Measurements from ENCODE around the gene CEP41.
"Not testable (repeated sequence)": the region's sequence is repeated elsewhere in the genome, so short reads cannot be mapped to it uniquely, and the experiment has no call there.

CEP41 gene

DNA sequence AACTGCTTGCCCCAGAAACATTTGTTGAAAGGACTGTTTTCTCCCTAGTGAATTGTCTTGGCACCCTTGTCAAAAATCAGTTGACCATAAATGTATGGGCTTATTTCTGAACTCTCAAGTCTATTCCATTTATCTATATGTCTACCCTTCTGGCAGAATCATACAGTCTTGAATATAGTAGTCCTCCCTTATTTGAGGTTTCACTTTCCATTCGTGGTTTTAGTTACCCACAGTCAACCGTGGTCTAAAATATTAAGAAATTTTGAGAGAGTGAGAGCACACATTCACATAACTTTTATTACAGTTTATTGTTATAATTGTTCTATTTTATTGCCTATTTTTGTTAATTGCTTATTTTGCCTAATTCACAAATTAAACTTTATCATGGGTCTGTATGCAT is 17.4 kb upstream of the CEP41 start:
- no peak for DNase-seq

DNA sequence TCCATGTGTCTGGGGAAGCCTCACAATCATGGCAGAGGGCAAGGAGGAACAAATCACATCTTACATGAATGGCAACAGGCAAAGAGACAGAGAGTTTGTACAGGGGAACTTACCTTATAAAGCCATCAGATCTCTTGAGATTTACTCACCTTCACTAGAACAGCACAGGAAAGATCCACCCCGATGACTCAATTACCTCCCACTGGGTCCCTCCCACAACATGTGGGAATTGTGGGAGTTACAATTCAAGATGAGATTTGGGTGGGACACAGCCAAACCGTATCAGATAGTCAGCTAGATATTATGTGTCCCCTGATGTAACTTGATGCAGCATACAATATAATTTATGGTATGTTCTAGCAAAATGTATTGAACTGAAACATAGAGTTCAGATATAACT is 14.1 kb upstream of the CEP41 start:
- DNase-seq, result no peak

DNA sequence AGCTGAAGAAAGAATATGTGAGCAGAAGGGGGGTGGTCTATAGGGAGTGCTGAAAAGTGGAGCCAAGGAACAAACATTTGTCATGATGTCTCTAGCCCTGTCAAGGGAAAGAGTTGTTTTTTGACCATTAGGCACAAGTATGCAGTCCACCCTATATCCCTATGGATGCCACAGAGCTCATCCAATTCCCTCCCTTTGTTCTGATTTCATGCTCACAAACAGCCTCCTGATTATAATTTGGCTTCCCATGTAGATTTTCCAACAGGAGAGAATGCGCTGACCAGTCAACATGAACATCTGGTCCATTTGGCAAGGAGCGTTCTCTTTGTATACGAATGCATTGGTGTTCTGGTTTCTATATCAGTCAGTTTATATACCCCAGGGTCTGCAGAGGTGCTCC is 12.1 kb upstream of the CEP41 start:
- DNase-seq, result no peak

DNA sequence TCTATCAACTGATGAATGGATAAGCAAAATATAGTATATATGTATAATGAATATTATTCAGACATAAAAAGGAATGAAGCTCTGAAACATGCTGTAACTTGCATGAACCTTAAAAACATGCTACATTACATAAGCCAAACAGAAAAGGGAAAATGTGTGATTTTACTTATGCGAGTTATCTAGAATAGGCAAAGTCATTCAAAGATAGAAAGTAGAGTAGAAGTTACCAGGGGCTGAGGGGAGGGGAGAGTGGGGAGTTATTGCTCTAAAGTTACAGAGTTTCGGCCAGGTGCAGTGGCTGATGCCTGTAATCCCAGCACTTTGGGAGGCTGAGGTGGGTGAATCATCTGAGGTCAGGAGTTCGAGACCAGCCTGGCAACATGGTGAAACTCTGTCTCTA is 10.5 kb upstream of the CEP41 start:
- DNase-seq, result not testable (repeated sequence)

DNA sequence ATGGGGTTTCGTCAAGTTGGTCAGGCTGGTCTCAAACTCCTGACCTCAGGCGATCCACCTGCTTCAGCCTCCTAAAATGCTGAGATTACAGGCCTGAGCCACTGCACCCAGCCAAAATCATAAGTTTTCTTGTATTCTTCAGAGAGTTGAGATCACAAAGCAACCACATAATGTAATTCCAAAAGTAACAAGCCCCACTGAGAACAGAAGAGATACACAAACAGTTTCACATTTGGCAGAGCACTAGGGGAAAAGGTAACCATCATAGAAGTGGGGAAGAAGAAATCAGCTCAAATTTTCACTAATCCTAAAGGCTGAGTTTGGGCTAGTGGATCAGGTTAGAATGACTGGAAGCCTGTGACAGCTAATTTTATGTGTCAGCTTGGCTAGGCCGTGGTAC is 5.4 kb upstream of the CEP41 start:
- no peak for DNase-seq

DNA sequence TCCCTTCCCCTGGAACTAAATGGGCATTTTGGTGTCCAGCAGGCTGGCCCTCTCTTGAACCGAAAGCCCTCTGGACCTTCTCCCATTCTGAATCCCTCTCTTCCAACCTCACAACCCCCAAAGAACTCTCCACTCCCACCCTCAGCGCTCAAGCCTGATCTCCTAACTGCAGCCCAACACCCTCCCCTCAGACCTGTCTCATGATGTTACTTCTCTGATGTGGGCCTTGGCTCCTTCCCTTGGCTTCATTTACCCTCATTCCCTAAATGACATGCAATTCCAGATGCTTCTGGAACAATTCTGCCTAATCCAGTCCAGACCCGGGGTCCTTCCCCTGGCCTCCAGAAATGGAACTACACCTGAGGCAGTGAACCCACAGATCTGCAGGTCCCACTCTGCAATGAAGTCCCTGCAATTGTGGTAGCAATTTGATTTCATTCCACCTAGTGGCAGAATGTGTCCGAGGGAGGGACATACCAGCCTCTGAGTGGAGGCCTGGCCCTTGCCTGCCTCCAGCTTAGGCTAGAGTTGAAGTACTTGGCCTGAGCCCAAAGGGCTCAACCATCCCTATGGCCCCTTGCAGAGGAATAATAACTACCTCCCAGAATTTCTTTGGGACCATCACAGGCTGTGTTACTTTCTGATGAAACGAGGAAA is 4.1 kb upstream of the CEP41 start:
- DNase-seq, result no peak

DNA sequence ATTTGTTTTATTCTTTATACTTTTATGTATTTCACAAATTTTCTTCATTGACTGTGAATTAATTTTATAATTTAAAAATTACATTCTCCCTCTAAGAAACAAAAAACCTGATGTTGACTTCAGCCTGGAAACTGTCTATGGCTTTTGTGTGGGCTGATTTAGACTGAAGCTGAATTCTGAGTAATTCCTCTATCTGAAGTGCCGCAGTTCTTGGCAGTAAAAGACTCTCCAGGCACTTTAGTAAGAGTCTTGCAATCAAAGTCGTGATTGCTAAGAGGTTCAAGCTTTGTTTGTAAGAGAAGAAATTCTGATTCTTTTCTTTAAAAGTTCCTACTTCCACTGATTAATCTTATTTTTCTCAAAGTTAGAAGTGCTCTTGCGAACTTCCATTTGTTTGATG is 3.4 kb upstream of the CEP41 start:
- no peak for DNase-seq

DNA sequence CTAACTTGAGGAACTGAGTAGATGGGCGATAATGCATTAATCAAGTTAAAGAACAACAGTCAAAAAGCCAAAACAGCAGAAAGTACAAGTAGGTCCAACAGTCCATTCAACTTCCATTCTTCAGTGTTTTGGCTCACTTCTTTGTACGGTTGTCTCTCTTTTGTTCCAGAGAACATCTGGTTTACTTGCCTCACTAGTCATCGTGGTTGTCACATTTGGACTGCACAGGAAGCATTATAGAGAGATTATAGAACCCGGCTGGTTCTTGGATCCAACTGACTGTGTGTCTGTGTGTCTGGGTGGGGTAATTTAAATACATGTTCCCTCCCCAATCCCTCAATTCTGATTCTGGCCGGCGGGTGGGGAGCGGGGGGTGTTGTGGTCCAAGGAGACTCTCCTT is 1.8 kb upstream of the CEP41 start:
- DNase-seq, result no peak

DNA sequence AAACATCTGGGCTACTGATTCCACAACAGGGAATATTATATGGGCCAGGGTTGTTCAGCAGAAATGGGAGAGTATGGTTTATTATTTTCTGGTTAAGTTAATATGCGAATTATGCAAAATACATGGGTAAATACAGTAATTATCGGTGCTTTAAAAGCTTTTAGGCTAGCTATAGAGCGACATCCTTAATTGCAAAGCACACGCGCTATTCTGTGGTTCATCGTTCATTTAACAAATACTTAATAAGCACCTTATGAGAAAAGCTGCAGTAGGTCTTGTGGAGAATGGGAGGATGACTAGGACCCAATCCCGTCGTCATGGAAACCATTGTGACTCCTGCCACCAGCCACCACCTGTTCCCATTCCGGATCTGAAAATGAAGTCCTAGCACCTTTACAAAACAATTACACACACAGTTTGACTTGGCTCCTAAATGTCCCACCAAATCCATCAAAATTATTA is 623 bp upstream of the CEP41 start:
- DNase-seq, result no peak

DNA sequence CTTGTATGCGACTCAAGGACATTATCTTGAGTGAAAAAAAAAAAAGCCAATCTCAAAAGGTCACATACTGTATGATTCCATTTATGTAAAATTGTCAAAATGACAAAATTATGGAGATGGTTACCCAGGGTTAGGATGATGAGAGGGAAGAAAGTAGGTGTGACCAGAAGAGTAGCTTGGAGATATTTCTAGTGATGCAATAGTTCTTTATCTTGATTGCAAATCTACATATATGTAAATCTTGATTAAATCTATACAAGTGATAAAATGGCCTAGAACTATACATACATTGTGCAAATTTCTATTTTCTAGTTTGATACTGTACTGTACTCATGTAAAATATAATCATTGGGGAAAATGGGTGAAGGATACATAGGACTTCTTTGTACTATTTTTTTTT is 4.6 kb downstream of the CEP41 start:
- no peak for DNase-seq

DNA sequence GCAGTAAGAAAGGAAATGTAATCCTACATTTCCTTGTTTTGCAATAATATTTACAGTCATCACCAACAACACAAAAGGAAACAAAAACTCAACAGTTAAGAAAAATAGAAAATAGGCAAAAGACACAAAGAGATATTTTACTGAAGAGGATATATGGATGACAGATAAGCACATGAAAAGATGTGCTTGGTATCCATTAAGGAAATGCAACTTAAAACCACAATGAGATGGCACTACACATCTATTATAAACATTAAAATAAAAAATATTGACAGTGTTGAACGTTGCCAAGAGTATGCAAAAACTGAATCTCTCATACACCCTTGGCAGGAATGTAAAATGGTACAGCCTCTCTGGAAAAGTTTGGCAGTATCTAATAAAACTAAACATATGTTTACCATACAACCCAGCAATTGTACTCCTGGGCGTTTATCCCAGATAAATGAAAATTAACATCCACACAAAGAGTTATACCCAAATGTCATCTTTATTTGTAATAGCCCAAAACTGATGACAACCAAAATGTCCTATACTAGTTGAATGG is 5.4 kb downstream of the CEP41 start:
- DNase-seq, result no peak

DNA sequence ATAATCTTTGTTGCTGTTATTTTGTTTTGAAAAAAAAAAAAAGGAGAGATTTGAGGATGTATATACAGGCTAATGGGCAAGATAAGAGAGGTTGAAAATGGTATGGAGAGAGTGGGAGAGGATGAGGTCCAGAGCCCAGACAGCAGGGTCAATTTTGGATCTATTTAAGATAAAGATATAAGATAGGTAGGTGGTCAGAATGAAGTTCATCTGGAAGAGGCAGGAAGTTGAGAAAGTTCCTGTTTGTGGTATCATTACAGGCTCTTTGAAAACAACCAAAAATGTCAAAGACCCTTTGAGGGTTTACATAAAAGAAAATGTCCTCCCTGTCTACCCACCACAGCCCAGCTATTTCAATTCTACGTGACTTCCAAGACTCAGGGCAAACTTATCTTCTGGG is 7.5 kb downstream of the CEP41 start:
- DNase-seq, result no peak

DNA sequence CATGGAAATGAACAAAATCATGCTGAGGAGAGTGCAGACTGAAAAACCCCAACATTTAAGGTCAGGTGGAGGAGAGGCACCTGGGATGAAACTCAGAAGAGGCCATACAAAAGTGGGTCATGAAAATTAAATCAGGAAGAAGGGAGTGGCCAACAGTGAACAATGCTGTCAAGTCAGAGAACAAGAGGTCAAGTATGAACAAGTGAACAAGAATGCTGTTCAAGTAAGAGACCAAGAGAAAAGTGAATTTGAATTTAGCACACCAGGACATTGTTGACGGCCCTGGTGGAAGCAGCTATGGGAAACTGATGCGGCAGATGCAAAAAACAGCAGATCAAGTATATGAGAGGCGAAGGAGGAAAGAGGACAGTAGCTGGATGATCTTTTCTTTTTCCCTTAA is 7.9 kb downstream of the CEP41 start:
- DNase-seq, result no peak

DNA sequence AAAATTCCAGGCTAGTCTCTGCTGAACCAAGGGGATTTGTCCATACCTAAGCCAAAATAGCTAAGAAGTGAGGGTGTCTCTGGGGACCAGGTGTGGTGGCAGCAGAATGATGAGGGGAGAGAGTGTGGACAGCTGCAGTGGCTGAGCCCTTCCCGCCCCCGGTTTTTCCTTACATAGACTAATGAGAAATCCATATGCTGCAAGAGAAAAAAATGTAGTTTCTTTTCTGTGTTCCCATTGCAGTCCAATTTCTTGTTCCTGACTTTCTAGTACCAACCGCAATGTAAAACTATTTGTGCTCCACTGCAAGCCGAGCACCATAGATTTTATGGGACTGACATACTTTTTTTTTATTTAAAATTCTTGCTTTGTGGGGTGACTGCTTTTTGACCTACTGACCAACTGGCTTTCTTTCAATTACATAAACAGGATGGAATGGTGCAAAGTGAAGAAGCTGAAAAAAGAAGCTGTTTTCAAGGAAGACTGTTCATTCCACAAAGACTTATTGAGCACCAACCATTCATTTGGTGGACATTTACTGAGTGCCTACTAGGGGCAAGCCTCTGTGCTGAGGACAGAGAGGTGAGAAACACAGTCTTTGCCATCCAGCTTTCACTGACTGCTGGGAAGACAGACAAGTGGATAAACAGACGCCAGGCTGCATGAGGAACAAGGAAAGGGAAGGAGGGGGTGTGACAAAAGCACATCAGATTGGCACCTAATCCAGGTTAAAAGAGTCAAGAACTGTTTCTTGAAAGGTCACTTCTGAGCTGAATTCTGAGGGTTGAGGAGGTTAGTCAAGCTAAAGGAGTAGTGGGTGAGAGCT is 9.8 kb downstream of the CEP41 start:
- DNase-seq, result no peak

DNA sequence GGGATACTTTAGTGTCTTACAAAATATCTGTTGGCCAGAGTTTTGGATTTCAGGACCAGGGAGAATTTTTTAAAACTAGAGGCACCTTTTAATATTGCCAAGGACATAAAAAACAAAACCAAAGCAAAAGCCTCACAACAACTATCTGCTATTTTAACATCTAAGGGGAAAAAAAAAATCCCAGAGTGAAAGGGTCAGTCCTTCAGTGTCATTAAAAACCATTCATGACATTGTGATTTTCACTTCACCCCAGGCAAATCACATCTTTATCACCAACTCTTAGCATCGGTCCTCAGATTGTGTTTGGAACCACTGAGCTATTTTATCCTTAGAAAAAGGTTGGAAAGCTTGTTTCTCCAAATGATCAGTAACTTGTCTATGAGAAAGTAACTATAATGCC is 10.7 kb downstream of the CEP41 start:
- no peak for DNase-seq

DNA sequence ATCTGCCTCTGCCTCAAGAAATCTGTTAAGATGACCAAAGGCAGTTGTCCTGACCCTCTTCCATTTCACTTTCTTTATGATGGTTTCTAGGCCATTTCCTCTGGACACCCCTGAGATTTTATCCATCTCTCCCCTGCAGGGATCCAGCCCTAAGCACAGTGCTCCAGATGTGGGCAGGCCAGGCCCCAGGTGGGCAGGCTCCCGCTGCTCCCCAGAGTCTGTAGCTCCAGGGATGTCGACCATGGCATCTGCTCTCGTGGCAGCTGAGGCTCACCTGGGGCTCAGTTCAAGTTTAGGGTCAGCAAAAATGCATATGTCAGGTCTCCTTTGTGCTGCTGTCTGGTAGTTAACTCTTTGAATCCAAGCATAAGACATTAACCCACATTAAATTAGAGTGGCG is 11.8 kb downstream of the CEP41 start:
- DNase-seq, result no peak

DNA sequence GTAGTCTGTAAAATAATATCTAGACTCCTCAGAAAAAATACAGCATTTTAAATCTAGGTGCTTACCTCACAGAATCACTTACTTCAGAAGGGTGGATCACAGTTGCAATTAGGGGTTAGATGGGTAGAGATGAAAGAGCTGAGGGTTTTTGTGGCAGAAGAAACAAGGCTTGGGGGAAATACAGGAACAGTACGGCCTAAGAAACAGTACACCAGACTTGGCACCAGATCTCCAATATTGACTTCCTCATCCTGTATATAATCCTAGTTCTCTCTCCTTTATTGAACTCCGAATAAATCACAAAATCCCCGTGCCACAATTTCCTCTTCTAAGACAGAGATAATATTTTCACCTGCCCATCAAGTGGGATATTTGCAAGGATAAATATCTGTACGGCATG is 14.3 kb downstream of the CEP41 start:
- no peak for DNase-seq

DNA sequence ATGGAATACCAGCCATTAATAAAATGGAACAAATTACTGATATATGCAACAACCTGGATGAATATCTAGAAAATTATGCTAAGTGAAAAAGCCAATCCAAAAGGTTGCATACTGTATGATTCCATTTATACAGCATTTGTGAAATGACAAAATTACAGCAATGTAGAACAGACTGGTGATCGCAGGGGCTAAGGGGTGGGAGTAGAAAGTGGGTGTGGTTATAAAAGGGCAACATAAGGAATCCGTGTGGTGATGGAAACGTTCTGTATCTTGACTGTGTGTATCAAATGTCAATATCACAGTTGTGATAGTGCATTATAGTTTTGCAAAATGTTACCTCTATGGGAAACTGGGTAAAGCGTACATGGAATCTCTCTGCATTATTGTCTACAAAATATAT is 15.0 kb downstream of the CEP41 start:
- no peak for DNase-seq

DNA sequence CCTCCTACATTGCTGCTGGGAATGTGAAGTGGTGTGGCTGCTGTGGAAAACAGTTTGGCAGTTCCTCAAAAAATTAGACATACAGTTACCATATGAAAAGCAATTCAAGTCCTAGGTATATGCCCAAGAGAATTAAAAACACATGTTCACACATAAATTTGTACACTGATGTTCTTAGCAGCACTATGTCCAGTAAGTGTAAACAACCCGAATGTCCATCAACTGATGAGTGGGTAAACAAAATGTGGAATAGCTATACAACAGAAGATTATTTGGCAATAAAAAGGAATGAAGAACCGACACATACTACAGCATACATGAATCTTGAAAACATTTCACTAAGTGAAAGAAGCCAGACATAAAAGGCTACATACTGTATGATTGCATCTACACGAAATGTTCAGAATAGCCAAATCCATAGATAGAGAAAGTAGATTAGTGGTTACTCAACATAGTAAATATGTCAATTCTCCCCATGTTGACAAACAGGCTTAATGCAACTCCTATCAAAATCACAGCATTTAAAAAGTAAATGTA is 17.2 kb downstream of the CEP41 start:
- no peak for DNase-seq

DNA sequence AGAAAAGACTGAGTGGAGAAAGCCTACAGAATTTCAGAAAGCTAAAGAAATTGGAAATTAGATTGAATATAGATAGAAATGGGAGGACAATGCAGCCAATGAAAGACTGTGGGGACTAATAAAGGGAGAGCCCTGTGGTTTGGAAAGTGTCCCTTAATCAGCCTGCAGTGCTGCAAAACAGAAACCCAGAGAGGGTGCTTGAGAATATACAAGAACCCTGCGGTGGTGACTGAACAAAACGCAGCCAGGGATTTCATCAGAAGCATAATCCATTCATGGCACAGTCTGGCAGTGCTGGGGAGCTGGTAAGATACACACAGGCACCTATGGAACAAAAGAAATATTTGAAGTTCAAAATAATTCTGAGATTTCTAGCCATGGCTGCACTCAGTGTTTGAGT is 19.1 kb downstream of the CEP41 start:
- DNase-seq, result no peak

DNA sequence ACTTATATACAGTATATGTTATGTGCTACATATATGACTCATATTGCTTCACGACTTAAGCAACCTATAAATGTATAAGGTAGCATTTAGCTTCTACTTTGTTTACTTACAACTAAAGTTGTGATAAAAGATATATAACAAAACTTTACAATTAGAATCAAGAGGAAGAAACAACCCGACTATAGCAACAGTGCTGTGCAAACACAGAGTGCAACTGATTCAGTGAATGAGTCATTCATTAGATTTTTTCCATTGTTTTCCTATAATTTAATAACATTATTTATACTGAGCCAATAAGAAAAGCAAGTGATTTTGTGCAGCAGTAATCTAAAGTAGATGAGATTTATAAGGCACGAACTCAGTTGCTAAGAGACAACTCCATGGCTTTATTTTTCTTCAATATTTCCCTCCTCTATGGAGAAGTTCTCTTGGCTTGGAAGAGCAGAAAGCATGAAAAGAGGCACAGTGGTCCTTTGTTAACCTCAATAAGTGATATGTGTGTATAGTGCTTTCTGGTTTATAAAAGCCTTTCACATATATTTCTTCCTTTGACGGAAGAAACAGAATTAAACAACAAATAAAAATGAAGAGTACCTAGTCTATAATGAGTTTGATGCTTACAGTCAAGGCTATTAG is 19.8 kb downstream of the CEP41 start:
- DNase-seq, result no peak

DNA sequence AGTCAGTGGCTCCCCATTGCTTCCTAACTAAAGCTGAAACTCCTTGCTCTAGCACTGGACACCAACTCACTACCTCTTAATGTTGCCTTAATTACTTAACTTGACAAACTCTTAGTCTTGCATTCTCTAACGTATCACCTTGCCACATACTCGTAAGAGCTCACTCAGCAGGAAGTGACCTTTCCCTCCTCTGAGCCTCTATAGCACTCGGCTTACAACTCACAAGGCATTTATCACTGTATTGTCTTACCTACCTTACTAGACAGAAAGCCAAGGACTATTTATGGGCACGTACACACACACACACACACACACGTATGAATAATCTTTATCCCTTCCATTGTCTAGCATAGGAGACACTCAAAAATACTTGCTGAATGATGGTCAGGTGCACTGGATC is 21.2 kb downstream of the CEP41 start:
- no peak for DNase-seq

DNA sequence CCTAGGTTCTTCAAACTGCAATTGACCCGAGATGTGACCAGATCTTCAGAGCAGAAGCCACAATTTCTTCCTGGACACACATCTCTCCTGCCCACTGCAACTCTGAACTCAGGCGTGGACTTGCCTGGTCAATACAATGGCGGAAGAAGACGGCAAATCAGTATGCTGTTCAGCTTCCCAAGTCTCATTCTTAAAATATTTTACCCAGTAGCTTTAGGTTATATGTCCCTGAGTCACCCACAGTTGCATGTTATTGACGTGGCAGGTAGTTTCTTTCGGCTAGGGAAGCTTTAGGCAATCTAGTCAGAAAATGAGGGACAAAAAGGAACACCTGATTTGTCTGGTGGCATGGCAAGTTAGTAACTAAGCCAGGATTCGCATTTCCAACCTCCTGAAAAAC is 22.5 kb downstream of the CEP41 start:
- DNase-seq, result no peak

DNA sequence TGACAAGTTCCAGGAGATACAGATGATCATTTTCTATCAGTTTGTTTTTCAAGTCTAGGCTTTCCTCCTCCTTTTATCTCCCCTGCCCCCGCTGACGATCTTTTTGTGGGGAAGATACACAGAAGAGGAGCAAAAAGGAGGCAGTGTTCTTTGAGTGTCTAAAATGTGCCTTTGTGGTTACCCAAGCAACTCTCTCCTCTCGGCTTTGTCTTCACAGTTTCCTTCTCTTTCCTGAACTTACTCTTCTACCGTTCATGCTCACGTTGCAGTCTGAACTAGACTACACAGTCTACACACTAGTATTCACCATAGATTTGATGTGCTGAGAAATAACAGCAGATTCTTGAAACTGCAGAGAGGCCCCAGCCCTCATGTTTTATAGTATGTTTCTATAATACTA is 23.6 kb downstream of the CEP41 start:
- no peak for DNase-seq

Measured in activated CD4-positive, alpha-beta T cell treated with anti-CD3 and anti-CD28 coated beads, Interleukin-2, amount 50 U/mL, for 1 hour (primary cell).